Upper lobe of right lung (tissue), 1 donor: ENCODE data around the gene SERPINB7. TPM values are rescaled to one million over a fixed set of nuclear protein-coding genes. Genes with fewer than 3 reads are reported as not detected.

Source experiments
- ATAC-seq: fragments of 200-7000 bp; cut with Tn5 transposase; one replicate; pipeline ENCODE4 v1.9.1; 2020; ENCODE audit warnings: mild to moderate bottlenecking, moderate library complexity
- DNase-seq: peaks from one replicate; pipeline ENCODE4 v3.0.0-alpha.2; 2020
- H3K27ac ChIP-seq: fragments of 200-600 bp; one replicate; pipeline ENCODE4 v1.8.0; 2022
- H3K27me3 ChIP-seq: fragments of 200-600 bp; one replicate; pipeline ENCODE4 v1.8.0; 2022; ENCODE audit warnings: mild to moderate bottlenecking
- H3K36me3 ChIP-seq: fragments of 200-600 bp; one replicate; pipeline ENCODE4 v1.8.0; 2022
- H3K4me1 ChIP-seq: fragments of 200-600 bp; one replicate; pipeline ENCODE4 v1.8.0; 2022
- H3K4me3 ChIP-seq: fragments of 200-600 bp; one replicate; pipeline ENCODE4 v1.8.0; 2022; ENCODE audit warnings: mild to moderate bottlenecking
- H3K9me3 ChIP-seq: fragments of 200-600 bp; one replicate; pipeline ENCODE4 v1.8.0; 2022
- CTCF ChIP-seq: fragments of 200-600 bp; IDR thresholded peaks from one replicate; pipeline ENCODE4 v1.8.0; 2022; ENCODE audit warnings: antibody characterized with exemption
- intact Hi-C: fragments of 100-400 bp; cut with DNase I; formaldehyde crosslinking; loops from one replicate; pipeline ENCODE4 v1.11.0; 2022
- total RNA-seq: library from RNA; stranded (reverse); fragmentation: NEBNext Ultra II Directional; extraction: Animal tissue kit (Norgen Biotek cat#: 25700); gene quantifications from one replicate; pipeline ENCODE4 v1.2.1, GENCODE V29; 2021
- donor health status: DM: no; HTN: yes; CAD: no; lungs with severe emphysema.

Gene SERPINB7
- total RNA-seq, 1 donor from 2014 or later: 0.29 TPM

DNA sequence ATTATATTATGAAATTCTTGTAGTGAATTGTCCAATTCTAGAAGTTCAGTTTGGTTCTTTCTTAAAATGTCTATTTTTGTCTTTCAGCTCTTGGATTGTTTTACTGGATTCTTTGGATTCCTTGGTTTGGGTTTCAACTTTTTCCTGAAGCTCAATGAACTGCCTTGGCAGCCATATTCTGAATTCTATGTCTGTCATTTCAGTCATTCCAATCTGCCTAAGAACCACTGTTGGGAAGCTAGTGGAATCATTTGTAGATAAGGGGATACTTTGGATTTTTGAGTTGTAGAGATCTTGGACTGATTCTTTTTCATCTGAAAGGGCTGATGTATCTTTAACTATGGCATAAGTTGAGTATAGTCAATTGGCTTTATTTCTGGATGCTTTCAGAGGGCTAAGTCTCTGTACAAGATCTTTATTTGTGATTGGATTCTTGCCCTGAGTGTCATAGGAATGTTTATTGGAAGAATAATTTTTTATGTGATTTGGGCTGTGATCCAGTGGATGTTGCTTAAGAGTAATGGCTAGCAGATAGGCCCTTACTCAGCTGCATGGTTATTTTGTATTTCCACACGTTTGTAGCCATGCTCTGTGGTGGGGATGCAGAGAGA, 42.3 kb downstream of the SERPINB7 start:
- ATAC-seq: no peak

DNA sequence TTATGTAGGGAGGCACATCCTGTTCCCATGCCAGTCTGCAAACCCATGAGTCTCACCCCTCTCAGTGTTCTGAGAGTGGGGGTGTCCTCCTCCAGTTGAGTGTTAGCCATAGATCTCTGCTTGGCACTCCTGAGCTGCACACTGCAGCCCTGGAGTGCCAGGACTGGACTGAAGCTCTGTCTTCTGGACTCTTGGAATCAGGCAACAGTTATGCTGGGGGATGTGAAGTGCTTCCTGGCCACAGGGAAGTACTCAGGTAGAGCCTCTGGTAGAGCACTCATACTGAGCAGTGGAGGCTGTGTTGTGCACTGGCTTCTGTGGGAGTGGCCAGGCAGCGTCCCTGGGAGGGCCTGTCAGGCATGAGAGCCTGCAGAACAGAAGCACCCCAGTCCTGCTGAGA, 43.0 kb downstream of the SERPINB7 start:
- H3K9me3 ChIP-seq: no peaks in the 10 kb centered on the region
- no peak overlapping the region for H3K4me3 ChIP-seq
- peak overlapping the region; percentile 43 for H3K27ac ChIP-seq
- H3K27me3 ChIP-seq: no peaks in the 10 kb centered on the region
- TF ChIP-seq CTCF: no peak
- DNase-seq: no peak
- H3K4me1 ChIP-seq: peaks cover 7% of the 10 kb centered on the region
- H3K36me3 ChIP-seq: no peaks in the 10 kb centered on the region
- intact Hi-C loops: no loop called here
- ATAC-seq: peak; percentile 42

More for the DNA sequence above, 42.3 kb downstream of the SERPINB7 start:
- Histone ChIP-seq H3K27me3 (no peaks in the 10 kb centered on the region), H3K36me3 (no peaks in the 10 kb centered on the region), H3K4me3 (no peak overlapping the region), H3K27ac (peak overlapping the region; percentile 43), H3K9me3 (no peaks in the 10 kb centered on the region), H3K4me1 (peaks cover 7% of the 10 kb centered on the region)
- intact Hi-C loops: no loop called here
- no peak for DNase-seq
- no peak for TF ChIP-seq CTCF

DNA sequence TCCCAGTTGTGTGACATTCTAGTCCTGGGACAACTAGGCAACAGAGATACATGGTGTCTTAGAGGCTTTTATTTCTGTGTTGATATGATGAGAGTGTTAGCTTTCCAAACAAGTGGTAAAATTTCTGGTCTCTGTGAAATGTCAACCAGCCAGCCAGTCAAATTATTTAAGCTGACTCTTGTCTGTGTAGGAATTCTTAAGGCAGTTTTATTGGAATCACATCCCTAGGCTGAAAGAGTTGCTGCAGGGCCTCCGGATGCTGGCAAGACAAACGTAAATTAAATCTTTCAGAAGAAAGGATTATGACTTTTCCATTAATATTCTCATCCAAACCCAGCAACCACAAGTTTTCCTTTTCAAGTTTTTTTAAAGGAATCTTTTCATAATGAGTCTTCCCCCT, 44.6 kb downstream of the SERPINB7 start:
- Histone ChIP-seq H3K4me1 (peaks cover 7% of the 10 kb centered on the region), H3K36me3 (no peaks in the 10 kb centered on the region), H3K4me3 (no peak overlapping the region), H3K27me3 (no peaks in the 10 kb centered on the region), H3K9me3 (no peaks in the 10 kb centered on the region), H3K27ac (no peak overlapping the region)
- no peak for TF ChIP-seq CTCF
- intact Hi-C loops: no loop called here
- ATAC-seq (no peak), DNase-seq (no peak)

DNA sequence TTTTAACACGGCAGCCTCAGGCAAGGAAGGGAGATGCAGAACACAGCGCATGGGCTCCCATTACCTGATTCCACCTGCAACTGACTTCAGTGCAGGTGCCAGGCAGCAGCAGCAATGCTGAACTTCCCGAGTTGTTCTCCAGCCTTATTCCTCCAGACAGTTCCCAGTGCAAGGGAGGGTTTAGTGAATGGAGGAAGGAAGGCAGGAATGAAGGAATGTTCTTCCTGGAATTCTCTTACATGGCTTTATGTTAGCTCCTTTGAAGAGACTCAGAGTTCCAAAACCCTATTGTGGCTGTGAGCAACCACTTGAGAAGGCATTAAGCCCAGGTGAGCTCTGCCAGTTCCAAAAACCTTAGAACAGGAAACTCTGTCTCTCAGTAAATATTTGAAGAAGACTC, 45.5 kb downstream of the SERPINB7 start:
- DNase-seq: no peak
- TF ChIP-seq CTCF: no peak
- Histone ChIP-seq H3K9me3 (no peaks in the 10 kb centered on the region), H3K27ac (no peak overlapping the region), H3K4me3 (no peak overlapping the region), H3K27me3 (no peaks in the 10 kb centered on the region), H3K4me1 (peaks cover 7% of the 10 kb centered on the region), H3K36me3 (no peaks in the 10 kb centered on the region)
- no peak for ATAC-seq
- intact Hi-C loops: no loop called here

- no peaks in the 10 kb centered on the region for H3K36me3 ChIP-seq
- no peak overlapping the region for H3K4me3 ChIP-seq
- no peaks in the 10 kb centered on the region for H3K27me3 ChIP-seq
- ATAC-seq (peak; percentile 58), DNase-seq (no peak)
- no peaks in the 10 kb centered on the region for H3K9me3 ChIP-seq
- intact Hi-C loops: no loop called here
- no peak overlapping the region for H3K27ac ChIP-seq
- peak; percentile 49 for TF ChIP-seq CTCF
- no peaks in the 10 kb centered on the region for H3K4me1 ChIP-seq
Measured at GRCh38 chr18:63823516-63824219, 48.5 kb downstream of the SERPINB7 start.
